CD14-positive monocyte (primary cell): ENCODE results near the gene SLC6A13. TPM values are rescaled to one million over a fixed set of nuclear protein-coding genes. Genes with fewer than 3 reads are reported as not detected.

Source experiments
- DNase-seq, 3 donors: peaks; one replicate each; pipeline ENCODE4 v3.0.0-alpha.2; 2011 to 2022
- H2AFZ ChIP-seq: 2 replicates; pipeline ENCODE4 v1.6.0; 2012; ENCODE audit warnings: mild to moderate bottlenecking, low read depth, low read length, inconsistent platforms; ENCODE audit not compliant: insufficient read depth, poor library complexity, severe bottlenecking
- H3K27ac ChIP-seq, 2 donors: 1 replicate in 1 of 2; 2 replicates in 1 of 2; pipeline ENCODE4 v1.5.1; 2012 to 2013; ENCODE audit warnings: low read length in 2 of 2, control low read depth in 1 of 2, inconsistent platforms in 1 of 2, low read depth in 1 of 2, mild to moderate bottlenecking in 1 of 2
- H3K27me3 ChIP-seq, 2 donors: one replicate each; pipeline versions ENCODE4 v1.6.0 to v1.6.1; 2011 to 2013; ENCODE audit warnings: low read length in 2 of 2; ENCODE audit not compliant: control insufficient read depth in 2 of 2, insufficient read depth in 2 of 2
- H3K36me3 ChIP-seq, 2 donors: replicated peaks in 1 of 2; 1 replicate in 1 of 2; 2 replicates in 1 of 2; pipeline versions ENCODE4 v1.5.1 to v1.6.1; 2012 to 2013; ENCODE audit warnings: low read length in 2 of 2, control low read depth in 1 of 2, inconsistent platforms in 1 of 2, mild to moderate bottlenecking in 1 of 2; ENCODE audit not compliant: insufficient read depth in 2 of 2, control insufficient read depth in 1 of 2
- H3K4me1 ChIP-seq, 2 donors: 1 replicate in 1 of 2; 2 replicates in 1 of 2; pipeline versions ENCODE4 v1.5.1 to v1.6.1; 2012 to 2013; ENCODE audit warnings: low read length in 2 of 2, control low read depth in 1 of 2, inconsistent platforms in 1 of 2, mild to moderate bottlenecking in 1 of 2, moderate library complexity in 1 of 2; ENCODE audit not compliant: insufficient read depth in 2 of 2, control insufficient read depth in 1 of 2
- H3K4me2 ChIP-seq: replicated peaks from 2 replicates; pipeline ENCODE3; 2012; ENCODE audit warnings: low read length, moderate library complexity, mild to moderate bottlenecking; ENCODE audit not compliant: poor library complexity, severe bottlenecking; ENCODE audit errors: extremely low read depth
- H3K4me3 ChIP-seq, 3 experiments: fragments of 200-600 bp in 1 of 3; sonication (generic) in 1 of 3; replicated peaks in 1 of 3; 1 replicate in 2 of 3; 2 replicates in 1 of 3; pipeline ENCODE4 v1.5.1; 2011 to 2013; ENCODE audit warnings: low read length in 3 of 3, mild to moderate bottlenecking in 3 of 3, control low read depth in 2 of 3, low read depth in 2 of 3, inconsistent platforms in 1 of 3, moderate library complexity in 1 of 3
- H3K79me2 ChIP-seq: 2 replicates; pipeline ENCODE4 v1.6.0; 2012; ENCODE audit warnings: mild to moderate bottlenecking, control low read depth, inconsistent platforms, low read length, moderate library complexity; ENCODE audit not compliant: insufficient read depth
- H3K9ac ChIP-seq: 2 replicates; pipeline ENCODE4 v1.6.0; 2017; ENCODE audit warnings: low read length, mild to moderate bottlenecking; ENCODE audit not compliant: insufficient read depth, poor library complexity, severe bottlenecking
- H3K9me3 ChIP-seq, 2 donors: replicated peaks in 1 of 2; 1 replicate in 1 of 2; 2 replicates in 1 of 2; pipeline versions ENCODE4 v1.5.1 to v1.6.1; 2012 to 2013; ENCODE audit warnings: low read length in 2 of 2, control low read depth in 1 of 2; ENCODE audit not compliant: control insufficient read depth in 1 of 2, insufficient read depth in 1 of 2
- H4K20me1 ChIP-seq: 2 replicates; pipeline ENCODE4 v1.6.0; 2012; ENCODE audit warnings: mild to moderate bottlenecking, low read length, control low read depth, moderate library complexity; ENCODE audit not compliant: insufficient read depth
- H3K27ac Mint-ChIP-seq, 7 donors: one replicate each; pipeline ENCODE4 v1.8.0; 2020; ENCODE audit warnings: mild to moderate bottlenecking in 7 of 7, mixed read lengths in 7 of 7, moderate library complexity in 6 of 7, inconsistent platforms in 2 of 7
- H3K27me3 Mint-ChIP-seq, 3 donors: one replicate each; pipeline ENCODE4 v1.8.0; 2021 to 2022; ENCODE audit warnings: low read depth in 3 of 3, mild to moderate bottlenecking in 3 of 3, mixed read lengths in 3 of 3, moderate library complexity in 3 of 3, inconsistent platforms in 1 of 3
- H3K36me3 Mint-ChIP-seq, 2 donors: one replicate each; pipeline ENCODE4 v1.8.0; 2020; ENCODE audit warnings: mixed read lengths in 2 of 2, inconsistent platforms in 1 of 2, mild to moderate bottlenecking in 1 of 2
- H3K4me1 Mint-ChIP-seq: one replicate; pipeline ENCODE4 v1.8.0; 2020; ENCODE audit warnings: mild to moderate bottlenecking, mixed read lengths
- H3K4me3 Mint-ChIP-seq, 2 donors: one replicate each; pipeline ENCODE4 v1.8.0; 2020; ENCODE audit warnings: mild to moderate bottlenecking in 2 of 2, mixed read lengths in 2 of 2, moderate library complexity in 1 of 2
- H3K9me3 Mint-ChIP-seq, 7 donors: one replicate each; pipeline ENCODE4 v1.8.0; 2020 to 2022; ENCODE audit warnings: mixed read lengths in 7 of 7, mild to moderate bottlenecking in 6 of 7, moderate library complexity in 6 of 7, inconsistent platforms in 2 of 7
- CTCF ChIP-seq: fragments of 200-600 bp; IDR thresholded peaks from one replicate; pipeline ENCODE4 v1.8.0; 2022; ENCODE audit warnings: antibody characterized with exemption, mild to moderate bottlenecking
- WGBS: methylation state at CpG from one replicate; pipeline ENCODE4 v1.1.5; 2013; ENCODE audit warnings: missing lambda C conversion rate; ENCODE audit not compliant: insufficient coverage; 5-methylcytosine and 5-hydroxymethylcytosine counted together
- intact Hi-C, 2 donors: fragments of 100-400 bp; cut with micrococcal nuclease; formaldehyde crosslinking; loops; one replicate each; pipeline versions ENCODE4 v1.15.0 to v1.15.1; 2023
- polyA plus RNA-seq, 3 donors: library from polyadenylated mRNA; depleted of rRNA in 1 of 3; unstranded in 2 of 3; stranded (reverse) in 1 of 3; fragments of 300-500 nt in 2 of 3; fragments of >200 nt in 1 of 3; fragmentation: Illumina TruSeq in 2 of 3; gene quantifications; 1 replicate in 2 of 3; 2 replicates in 1 of 3; pipeline ENCODE4 v1.2.3, GENCODE V29; 2012 to 2021

SLC6A13 gene
- polyA plus RNA-seq, 3 donors, result 0.13 TPM; not detected in 2

DNA sequence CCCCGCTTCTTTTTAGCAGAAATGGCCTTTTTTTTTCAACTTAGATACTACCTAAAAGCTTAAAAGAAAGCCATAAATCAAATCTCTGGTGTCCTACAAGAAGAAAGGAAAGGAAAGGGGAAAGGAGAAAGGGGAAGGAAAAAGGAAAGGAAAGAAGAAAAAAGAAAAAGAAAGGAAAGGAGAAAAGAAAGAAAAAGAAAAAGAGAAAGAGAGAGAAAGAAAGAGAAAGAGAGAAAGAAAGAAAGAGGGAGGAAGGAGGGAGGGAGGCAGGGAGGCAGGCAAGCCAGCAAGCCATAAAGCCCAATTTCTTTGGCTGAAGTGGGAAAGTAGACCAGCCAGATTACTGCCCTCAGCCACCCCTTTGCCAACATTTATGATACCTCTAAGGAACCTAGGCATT lies 32.5 kb upstream of the SLC6A13 start:
- no peak overlapping the region for H3K4me3 Mint-ChIP-seq
- Histone ChIP-seq H3K4me2 (no peak overlapping the region), H4K20me1 (peaks cover 91% of the 10 kb centered on the region), H3K79me2 (peaks cover 20% of the 10 kb centered on the region), H3K9ac (no peak overlapping the region), H3K36me3 (peaks cover 81 to 100% of the 10 kb centered on the region in 2 donors), H3K4me1 (peaks cover 3 to 9% of the 10 kb centered on the region in 2 donors), H3K27ac (peak overlapping the region in 1 of 2 donors; percentile 18), H3K4me3 (no peak overlapping the region), H3K27me3 (no peaks in the 10 kb centered on the region), H2AFZ (no peak overlapping the region), H3K9me3 (no peaks in the 10 kb centered on the region)
- peaks cover 81 to 87% of the 10 kb centered on the region in 2 donors for H3K36me3 Mint-ChIP-seq
- no CpG with 5 or more reads among the region's 1 CpG for WGBS
- no peak for TF ChIP-seq CTCF
- H3K4me1 Mint-ChIP-seq, result peaks cover 14% of the 10 kb centered on the region
- intact Hi-C loops, result no loop called here
- peak overlapping the region in 3 of 7 donors; percentile 60 to 75 (median 66) for H3K27ac Mint-ChIP-seq
- H3K9me3 Mint-ChIP-seq, result peaks cover 0 to 7% (median 2%) of the 10 kb centered on the region in 7 donors
- DNase-seq, result no peak
- peaks cover 0 to 3% (median 0%) of the 10 kb centered on the region in 3 donors for H3K27me3 Mint-ChIP-seq

DNA sequence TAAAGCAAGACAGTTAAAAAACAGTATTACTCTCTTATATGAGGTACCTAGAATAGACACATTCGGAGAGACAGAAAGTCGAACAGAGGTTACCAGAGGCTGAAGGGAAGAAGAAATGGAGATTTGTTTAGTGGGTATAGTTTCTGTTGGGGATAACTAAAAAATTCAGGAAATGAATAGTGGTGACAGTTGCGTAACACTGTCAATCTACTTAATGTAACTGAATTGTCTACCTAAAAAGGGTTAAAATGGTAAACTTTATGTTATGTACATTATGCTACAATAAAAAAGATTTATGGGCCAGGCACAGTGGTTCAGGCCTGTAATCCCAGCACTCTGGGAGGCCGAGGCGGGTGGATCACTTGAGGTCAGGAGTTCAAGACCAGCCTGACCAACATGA lies 30.6 kb upstream of the SLC6A13 start:
- Histone ChIP-seq H3K4me2 (no peak overlapping the region), H3K9ac (no peak overlapping the region), H3K36me3 (peaks cover 91 to 96% of the 10 kb centered on the region in 2 donors), H3K4me3 (no peak overlapping the region), H4K20me1 (peaks cover 91% of the 10 kb centered on the region), H3K4me1 (peaks cover 3 to 9% of the 10 kb centered on the region in 2 donors), H3K27ac (peak overlapping the region in 1 of 2 donors; percentile 39), H3K9me3 (no peaks in the 10 kb centered on the region), H3K27me3 (no peaks in the 10 kb centered on the region), H2AFZ (no peak overlapping the region), H3K79me2 (peaks cover 12% of the 10 kb centered on the region)
- peaks cover 70 to 82% of the 10 kb centered on the region in 2 donors for H3K36me3 Mint-ChIP-seq
- no peak for TF ChIP-seq CTCF
- DNase-seq, result no peak
- WGBS, result 40% methylated on average over 1 of the region's 5 CpGs
- intact Hi-C loops, result no loop called here
- no peak overlapping the region for H3K4me3 Mint-ChIP-seq
- peaks cover 0 to 1% (median 0%) of the 10 kb centered on the region in 7 donors for H3K9me3 Mint-ChIP-seq
- H3K27ac Mint-ChIP-seq, result peak overlapping the region in 6 of 7 donors; percentile 8 to 72 (median 64)
- no peaks in the 10 kb centered on the region for H3K27me3 Mint-ChIP-seq
- H3K4me1 Mint-ChIP-seq, result peaks cover 14% of the 10 kb centered on the region
